GM20431 (cell line): ENCODE measurements around the gene FRAT2.

Experiments used
- in situ Hi-C: fragments of 300-500 bp; cut with MseI, MboI; formaldehyde crosslinking; loops from one replicate; pipeline ENCODE4 v1.15.0; 2020; ENCODE audit warnings: low sequenced_read_pairs; ENCODE audit not compliant: unreplicated experiment

The FRAT2 gene

GRCh38 chr10:97328646-97329453 is 5.7 kb downstream of the FRAT2 start:
- in situ Hi-C loops: no loop called here

GRCh38 chr10:97327348-97328294 is 6.9 kb downstream of the FRAT2 start:
- in situ Hi-C loops: no loop called here

GRCh38 chr10:97325754-97326153 is 8.8 kb downstream of the FRAT2 start:
- in situ Hi-C loops: no loop called here

GRCh38 chr10:97323501-97323900 is 11.0 kb downstream of the FRAT2 start:
- in situ Hi-C loops: no loop called here

GRCh38 chr10:97321804-97322190 is 12.7 kb downstream of the FRAT2 start:
- in situ Hi-C loops: no loop called here

GRCh38 chr10:97321032-97321803 is 13.3 kb downstream of the FRAT2 start:
- in situ Hi-C loops: no loop called here

GRCh38 chr10:97320480-97321031 is 14.0 kb downstream of the FRAT2 start:
- in situ Hi-C loops: no loop called here

- in situ Hi-C loops: no loop called here
These were observed 14.7 kb downstream of the FRAT2 start for GRCh38 chr10:97319671-97320479.

- in situ Hi-C loops: no loop called here
These were observed 15.5 kb downstream of the FRAT2 start, which contains the start of gene FRAT1 for GRCh38 chr10:97318772-97319651. Gene FRAT1, plus strand, starts transcription at chr10:97319271. Its CDS starts 183 bp downstream, at chr10:97319454.

GRCh38 chr10:97314671-97315070 is 19.9 kb downstream of the FRAT2 start:
- in situ Hi-C loops: no loop called here

- in situ Hi-C loops: no loop called here
These were observed 21.6 kb downstream of the FRAT2 start for GRCh38 chr10:97312897-97313296.

- in situ Hi-C loops: no loop called here
These were observed 23.4 kb downstream of the FRAT2 start for GRCh38 chr10:97311111-97311626.

GRCh38 chr10:97307866-97308780 is 26.4 kb downstream of the FRAT2 start:
- in situ Hi-C loops: no loop called here

- in situ Hi-C loops: no loop called here
These were observed 27.1 kb downstream of the FRAT2 start for GRCh38 chr10:97307441-97307840.

- in situ Hi-C loops: no loop called here
These were observed 32.3 kb downstream of the FRAT2 start for GRCh38 chr10:97302088-97302791.

- in situ Hi-C loops: no loop called here
These were observed 33.5 kb downstream of the FRAT2 start for GRCh38 chr10:97300980-97301379.
